ENCODE measurements around the gene CTBS.
"Not testable (repeated sequence)": the region's sequence is repeated elsewhere in the genome, so short reads cannot be mapped to it uniquely, and the experiment has no call there.

The CTBS gene

DNA sequence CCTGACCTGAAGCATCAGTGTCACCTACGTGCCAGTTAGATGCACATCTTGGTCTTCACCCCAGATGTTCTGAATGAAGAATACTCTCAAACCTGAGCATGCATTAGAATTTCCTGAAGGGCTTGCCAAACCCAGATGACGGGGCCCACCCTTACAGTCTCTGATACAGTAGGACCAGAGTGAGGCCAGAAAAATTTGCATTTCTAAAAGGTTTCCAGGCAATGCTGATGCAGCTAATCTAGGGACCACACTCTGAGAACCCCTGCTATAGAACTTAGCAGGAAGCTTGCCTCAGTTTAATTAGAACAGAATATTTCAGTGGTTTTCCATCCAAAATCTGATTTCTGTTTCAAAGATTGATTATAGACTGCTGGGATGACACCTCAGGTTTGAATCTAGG is 9.9 kb upstream of the CTBS start:
- DNase-seq: no peak

DNA sequence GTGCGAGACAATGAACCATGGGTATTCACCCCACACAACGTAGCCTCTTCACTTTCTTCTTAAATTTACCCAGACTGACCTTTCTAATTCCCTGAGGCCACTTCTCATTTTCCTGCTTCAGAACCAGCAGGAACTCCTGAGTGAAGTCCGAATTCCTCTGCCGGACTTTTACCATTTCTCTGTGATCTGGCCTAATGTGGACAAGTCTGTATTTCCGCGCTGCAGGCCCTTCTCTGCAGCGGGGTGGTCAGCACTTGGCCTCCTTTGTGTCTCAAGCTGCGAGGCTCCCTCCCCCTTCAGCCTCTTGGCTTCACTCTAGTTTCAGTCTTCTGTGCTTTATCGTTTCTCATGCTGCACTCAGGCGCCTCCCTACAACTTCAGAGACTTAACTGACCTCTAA is 9.4 kb upstream of the CTBS start:
- DNase-seq: no peak

DNA sequence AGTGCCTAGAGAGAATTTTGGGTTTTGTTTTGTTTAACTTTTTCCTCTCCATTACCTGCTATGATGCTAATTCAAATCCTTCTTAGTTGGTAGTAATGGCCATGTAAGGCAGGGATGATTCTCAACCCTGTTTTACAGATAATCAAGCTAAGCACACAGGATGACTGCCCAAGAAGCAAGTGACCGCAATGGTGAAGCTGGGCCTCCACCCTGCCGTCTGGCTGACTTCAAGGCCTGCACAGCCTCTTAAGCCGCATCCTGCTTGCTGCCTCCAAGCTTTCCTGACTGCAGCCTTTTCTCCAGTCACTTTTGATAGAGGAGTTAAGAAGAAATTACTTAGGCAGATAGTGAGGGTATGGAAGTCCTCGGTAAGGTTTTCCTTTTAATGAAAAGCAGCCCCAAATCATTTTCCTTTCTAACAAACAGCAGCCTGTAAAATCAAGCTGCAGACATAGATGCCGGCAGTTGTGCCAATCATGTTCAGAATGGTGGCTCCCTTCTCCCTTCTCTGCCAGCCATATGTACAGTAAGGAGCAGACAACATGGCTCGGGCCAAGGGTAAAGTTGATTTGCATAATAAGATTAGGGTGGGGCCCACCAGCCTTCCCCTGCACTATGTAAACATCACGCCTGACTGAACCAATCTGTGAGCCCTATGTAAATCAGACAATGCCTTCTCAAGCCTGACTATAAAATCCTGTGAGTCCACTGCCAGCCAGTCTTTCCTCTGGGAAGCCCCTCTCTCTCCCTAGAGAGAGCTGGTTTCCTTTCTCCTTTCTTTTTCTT is 8.8 kb upstream of the CTBS start:
- no peak for DNase-seq

DNA sequence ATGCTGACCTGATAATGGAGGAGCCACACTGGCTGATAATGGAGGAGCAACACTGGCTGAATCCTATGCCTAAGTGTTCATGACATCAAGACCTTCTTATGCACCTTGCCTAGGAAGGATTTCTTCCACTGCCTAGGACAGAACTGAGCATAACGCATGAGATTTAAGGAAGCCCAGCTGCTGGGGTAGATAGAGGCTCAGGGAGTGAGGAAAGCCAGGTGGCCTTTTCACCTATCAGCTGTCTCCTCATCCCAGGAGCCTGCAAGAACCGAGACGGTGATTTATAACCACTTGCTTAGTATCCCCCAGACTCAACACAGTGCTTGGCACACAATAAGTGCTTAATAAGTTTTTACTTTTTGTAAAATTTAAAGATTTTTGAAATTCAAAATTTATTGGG is 7.4 kb upstream of the CTBS start:
- DNase-seq: no peak

DNA sequence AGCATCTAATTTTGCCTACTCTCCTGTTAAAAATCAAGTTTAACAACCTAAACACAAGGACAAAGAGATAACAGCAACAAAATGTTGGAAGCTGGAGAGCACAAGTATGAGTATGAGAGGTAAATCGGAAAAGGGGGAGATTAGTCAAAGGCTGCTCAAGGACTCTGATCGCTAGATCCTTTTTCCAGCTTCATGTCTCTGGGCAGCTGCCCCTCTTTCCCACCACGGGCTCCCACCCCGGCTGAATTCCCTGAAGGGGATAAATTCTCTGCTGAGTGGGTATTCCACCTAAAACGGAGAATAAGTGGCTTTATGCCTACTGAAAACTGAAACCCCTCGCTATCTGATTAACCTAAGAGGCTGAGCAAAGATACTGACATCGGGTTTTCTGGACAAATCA is 696 bp upstream of the CTBS start:
- DNase-seq: no peak

DNA sequence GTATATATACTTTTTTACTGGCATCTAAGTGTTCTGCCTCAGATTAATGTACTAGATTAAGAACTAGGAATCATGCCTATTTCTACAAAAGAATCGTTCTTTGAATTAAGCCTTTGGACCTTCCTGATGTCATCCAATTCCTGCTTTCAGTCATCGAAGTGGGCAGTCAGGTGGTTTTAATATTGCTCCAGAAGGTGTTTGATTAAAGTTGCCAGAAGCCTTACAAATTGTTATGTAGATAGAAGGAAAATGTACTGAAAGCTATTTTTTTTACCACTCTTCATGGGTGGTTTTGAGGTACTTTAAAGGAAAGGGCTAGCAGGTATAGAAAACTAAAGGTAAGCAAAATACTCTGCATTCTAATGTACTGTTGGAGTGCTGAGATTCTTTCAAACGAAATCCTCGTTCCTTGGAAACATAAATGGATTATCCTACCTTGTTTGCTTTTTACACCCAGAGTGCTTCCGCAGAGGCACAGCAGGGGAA is 716 bp downstream of the CTBS start:
- DNase-seq: no peak

DNA sequence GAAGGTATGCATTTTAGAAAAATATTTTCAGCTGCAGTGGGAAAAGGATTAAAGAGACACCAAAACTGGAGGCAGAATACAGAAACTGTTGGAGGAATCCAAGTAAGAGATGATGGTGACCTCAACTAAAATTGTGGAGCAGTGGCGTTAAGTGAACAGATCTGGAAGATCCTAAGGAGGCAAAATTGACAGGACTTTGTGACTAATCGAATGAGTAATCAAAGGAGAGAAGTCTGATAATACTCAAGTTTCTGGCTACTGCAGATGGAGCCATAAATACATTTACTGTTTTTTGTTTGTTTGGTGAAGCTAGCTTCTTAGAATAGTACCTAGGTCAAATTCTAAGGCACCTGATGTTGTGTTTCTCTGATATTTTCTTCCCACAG is 3.1 kb downstream of the CTBS start:
- no peak for DNase-seq

DNA sequence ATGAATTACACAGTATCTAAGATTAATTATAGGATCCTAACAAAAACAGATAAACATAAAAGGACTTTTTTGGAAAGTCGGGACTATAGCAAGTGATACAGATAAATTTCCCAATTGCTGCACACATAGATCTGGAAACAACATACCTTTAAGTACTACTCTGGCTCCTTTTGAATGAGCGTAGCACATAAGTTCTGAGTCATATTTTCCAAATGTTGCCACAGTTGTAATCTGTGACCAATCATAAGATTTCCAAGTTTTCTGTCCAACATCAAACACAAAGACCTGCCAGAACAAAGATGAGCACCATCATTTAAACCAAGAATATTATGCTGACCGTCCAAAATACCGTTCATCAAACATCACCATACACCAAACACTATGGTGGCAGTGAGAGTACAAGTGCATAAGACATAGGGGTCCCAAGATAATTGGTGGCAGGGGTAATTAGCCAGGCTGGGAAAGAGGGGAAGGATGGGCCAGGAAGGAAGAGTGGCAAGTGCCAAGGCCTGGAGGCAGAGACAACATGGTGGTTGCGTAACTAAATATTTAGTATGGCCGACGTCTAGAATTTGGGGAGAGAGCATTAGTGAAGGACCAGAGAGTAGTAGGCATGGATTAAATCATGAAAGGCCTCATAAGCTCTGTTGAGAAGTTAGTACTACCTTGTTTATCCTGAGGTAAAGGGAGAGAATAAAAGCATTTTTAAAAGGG is 3.6 kb downstream of the CTBS start:
- DNase-seq: no peak

DNA sequence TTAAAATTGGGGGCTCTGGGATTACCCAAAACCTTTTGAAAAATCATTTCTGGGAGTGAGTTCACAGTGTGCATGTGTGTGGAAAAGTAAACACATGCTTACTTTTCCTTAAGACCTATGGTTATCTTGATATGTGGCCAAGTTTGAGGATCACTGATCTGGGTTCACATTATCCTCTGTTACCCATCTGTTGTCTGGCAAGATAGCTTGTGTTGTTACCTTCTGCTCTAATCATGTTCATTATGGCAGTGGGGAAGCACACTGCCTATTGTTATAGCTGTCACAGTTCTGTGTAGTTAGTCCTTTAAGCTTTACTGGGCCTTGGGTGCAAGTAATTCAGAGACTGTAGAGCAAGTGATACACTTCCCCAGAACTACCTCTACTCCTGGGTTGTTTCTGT is 5.0 kb downstream of the CTBS start:
- DNase-seq: no peak

DNA sequence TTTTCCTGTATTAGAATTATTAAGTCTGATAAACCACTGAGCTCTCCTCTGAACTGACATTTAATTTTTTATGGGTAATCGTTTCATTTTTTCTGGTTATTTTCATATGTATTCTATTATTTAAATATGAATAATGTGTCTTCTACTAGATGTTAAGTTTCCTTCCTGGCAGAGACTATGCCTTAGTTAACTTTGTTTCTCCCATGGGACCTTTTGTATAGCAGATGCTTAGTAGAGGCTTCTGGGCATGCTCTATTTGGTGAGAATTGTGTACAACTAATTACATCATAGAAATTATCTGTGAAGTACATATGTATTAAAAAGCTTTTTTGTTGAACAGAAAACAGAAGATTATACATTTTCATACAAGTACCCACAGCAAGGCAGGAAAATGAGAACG is 23.4 kb downstream of the CTBS start:
- no peak for DNase-seq

DNA sequence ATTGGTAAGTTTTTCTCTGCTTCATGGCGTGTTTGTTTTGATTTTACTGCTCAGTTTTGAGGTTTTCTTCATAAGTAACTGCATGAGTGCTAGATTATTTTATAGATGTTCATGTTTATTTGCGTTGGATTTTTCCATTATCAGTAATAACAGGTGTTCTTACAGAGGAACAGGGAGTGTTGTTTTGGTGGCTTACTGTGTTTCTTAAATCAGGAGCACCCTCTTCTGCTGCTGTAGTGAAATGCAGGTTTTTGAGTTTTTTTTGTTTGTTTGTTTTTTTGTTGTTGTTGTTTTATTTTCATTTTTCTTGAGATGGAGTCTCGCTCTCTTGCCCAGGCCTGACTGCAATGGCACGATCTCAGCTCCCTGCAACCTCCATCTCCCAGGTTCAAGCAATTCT is 32.6 kb downstream of the CTBS start:
- DNase-seq: no peak

DNA sequence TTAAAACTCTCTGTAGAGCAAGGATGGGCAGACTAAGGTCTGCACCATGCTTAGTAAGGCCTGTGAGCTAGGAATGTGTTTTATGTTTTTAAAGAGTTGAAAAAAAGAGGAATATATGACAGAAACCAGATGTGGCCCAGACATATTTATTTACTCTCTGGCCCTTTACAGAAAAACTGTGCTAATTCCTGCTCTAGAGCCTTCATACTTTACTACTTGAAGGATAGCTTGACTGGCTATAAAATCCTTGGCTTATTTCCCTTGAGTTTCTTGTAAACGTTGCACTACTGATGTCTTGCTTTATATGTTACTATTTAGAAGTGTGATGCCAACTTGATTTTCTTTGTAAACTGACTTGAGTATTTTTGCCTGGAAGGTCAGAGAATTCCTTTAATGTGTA is 33.5 kb downstream of the CTBS start:
- DNase-seq: no peak

DNA sequence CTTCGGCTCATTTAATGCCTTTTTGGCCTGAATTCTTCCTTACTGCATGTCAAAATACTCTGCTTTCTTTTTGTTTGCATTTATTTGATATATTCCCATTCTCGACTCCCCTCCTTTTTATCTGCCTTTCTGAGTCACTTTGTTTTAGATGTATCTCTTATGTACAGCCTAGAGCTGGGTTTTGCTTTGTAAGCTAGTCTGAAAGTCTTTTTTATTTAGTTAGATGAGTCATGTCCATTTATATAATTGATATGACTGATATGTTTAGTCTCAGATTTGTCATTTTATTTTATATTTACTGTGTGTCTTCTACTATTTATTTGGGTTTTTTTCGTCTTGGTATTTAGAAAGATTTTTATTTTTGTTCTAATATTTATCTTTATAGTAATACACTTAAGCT is 34.3 kb downstream of the CTBS start:
- no peak for DNase-seq

DNA sequence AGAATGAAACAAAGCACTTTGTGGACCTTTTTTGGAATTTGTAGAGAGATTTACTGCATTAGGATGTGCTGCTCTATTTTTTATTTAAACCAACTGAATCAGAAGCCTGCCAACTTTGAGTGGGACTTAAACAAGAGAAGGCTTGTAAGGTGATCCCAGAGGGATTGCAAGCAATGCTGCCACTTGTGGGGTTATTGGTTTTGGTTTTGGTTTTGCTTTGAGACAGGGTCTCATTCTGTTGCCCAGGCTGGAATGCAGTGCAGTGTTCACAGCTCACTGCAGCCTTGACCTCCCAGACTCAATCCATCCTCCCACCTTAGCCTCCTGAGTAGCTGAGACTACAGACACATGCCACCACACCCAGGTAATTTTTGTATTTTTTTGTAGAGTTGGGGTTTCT is 35.6 kb downstream of the CTBS start:
- no peak for DNase-seq

DNA sequence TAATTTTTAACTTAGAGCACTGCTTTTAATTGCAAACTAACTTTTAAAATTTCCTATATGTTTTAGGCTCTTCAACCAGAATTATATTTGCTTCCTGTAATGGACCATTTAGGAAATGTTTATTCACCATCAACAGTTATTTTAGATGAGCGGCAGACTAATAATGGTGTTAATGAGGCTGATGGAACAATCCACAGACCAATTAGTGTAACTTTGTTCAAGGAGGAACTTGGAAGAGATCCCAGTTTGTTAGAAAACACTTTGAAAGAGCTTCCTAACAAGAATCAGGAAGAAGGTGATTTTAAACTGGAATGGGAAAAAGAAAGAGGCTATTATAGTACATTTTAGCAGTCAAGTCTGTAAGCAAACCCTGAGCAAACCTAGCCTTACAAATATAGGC is 48.5 kb downstream of the CTBS start:
- DNase-seq: no peak

DNA sequence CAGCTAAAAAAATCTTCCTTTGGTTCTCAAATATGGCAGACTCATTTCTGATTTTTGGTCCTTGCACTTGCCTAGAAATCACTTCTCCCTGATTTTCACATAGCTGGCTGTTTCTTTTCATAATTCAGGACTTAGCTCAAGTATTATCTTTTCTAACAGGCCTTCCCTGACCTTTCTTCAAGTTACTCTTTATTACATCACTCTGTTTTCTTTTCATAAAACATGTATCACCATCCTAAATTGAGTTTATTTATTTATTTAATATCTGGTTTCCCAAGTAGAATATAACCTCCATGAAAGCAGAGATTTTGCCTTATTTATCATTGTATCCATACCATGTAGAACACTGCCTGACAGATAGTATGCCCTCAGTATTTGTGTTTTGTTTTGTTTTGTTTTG is 49.6 kb downstream of the CTBS start:
- no peak for DNase-seq

DNA sequence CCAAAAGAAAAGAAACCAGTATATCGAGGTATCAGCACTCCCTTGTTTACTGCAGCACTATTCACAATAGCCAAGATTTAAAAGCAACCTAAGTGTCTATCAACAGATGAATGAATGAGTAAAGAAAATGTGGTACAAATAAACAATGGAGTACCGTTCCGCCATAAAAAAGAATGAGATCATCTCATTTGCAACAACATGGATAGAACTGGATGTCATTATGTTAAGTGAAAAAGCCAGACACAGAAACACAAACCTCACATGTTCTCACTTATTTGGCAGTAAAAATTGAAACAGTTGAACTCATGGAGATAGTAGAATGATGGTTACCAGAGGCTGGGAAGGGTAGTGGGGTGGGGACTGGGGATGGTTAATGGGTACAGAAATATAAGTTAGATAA is 63.6 kb downstream of the CTBS start:
- no peak for DNase-seq

DNA sequence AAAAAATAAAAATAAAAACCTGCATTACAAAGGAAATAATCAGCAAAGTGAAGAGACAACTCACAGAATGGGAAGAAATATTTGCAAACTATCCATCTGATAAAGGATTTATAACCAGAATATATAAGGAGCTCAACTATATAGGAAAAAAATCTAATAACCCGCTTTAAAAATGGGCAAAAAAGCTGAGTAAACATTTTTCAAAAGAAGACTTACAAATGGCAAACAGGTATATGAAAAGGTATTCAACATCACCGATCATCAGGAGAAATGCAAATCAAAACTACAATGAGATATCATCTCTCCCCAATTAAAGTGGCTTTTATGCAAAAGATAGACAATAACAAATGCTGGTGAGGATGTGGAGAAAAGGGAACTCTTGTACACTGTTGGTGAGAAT is 64.1 kb downstream of the CTBS start:
- no peak for DNase-seq

DNA sequence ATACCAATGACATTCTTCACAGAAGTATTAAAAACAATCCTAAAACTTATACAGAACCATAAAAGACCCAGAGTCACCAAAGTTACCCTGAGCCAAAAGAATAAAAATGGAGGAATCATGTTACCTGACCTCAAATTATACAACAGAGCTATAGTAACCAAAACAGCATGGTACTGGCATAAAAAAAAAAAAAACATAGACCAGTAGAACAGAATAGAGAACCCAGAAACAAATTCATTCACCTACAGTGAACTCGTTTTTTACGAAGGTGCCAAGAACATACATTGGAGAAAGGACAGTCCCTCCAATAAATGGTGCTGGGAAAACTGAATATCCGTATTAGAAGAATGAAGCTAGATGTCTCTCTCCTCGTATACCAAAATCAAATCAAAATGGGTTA is 65.2 kb downstream of the CTBS start:
- no peak for DNase-seq

DNA sequence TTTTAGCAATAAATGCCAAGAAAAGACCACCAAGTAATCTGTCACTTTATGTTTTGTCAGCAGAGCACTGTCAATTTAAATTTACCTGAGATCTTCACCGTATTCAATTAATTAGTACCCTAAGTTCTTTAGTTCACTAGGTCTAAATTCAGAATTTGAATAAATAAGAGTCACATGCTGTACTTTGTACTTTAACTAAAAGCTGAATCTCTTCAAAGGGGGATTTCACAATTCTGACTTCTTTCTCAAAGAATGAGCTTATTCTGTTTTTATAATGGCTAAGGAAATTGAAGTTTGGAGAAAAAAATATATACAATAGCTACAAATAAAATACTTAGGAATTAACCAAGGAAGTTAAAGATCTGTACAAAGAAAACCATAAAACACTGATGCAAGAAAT is 65.7 kb downstream of the CTBS start:
- DNase-seq: no peak

DNA sequence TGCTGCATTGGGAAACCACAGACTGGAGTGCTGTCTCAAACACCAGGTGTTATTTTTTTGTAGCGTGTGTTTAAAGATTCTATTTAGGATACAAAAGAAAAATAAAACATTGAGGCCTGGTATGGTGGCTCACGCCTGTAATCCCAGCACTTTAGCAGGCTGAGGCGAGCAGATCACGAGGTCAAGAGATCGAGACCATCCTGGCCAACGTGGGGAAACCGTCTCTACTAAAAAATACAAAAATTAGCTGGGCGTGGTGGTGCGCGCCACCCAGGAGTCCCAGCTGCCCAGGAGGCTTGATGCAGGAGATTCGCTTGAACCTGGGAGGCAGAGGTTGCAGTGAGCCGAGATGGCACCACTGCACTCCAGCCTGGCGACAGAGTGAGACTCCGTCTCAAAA is 66.4 kb downstream of the CTBS start:
- not testable (repeated sequence) for DNase-seq

DNA sequence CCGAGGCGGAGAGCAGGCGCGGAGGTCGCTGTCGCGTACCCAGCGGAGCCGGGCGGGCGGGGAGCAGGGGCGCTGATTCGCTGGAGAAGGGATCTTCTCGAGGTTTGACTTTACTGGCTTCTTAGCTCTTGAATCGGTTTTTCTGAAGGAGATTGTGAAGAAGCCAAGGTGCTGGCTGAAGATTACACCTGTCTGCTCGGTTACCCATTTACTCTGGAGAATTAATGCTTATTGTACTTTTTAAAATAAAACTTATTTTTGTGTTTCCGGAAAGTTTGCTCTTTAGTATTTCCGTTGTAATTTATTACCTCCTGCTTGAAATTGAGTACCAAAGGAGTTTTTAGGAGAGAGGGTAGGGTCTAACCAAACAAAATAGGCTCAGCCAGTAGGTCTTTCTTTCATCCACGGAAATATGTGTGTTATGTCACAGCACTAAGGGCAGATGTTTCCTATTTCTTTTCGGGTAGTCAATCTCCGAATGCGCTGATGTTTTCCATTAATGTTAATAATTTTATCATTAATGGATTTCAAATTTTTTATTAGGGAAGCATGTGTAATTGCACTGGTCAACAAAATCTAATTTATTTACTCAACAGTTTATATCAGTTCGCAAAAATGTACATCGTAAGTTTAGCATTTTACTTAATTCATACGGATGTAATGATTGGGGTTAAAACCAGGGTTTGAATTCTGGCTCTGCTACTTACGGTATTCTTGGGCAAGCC is 67.3 kb downstream of the CTBS start:
- DNase-seq: no peak

DNA sequence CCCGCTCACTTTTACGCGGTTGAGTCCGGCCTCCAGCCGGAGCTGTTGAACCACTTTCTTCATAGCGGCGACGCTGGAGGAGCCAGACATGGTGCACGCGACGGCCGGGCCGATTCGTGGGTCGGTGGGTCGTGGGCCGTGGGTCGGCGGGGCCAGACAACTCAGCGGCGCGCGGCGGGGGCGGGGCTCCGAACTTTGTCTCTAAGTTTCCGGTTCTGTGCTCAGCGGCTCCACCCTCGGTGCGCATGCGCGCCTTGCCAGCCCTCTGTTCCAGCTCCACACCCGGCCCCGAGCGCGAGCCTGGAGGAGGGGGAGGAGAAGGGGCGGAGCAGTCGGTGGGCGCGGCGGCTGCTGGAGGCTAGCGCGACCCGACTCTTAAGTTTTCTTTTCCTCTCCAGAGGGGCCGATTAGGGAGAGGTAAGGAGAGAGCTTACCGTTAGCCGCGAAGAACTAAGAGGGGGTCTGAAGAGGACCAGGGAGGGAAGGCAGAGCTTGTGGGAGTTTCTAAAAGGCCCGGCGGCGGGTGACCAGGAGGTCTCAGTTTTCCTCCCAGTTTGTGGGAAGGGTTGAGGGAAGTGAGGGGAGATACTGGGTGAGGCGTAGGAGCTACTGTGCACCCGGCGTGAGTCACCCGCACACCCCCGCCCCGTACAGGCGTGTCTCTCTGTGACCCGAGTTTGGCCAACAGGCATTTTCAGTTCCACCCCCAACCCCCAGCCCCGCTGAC is 68.1 kb downstream of the CTBS start, which contains the start of the genes GNG5 and SPATA1:
Gene GNG5, minus strand, starts transcription at position 580 of the 727 bp plus-strand sequence. Its CDS starts 490 bp downstream, at position 90.
Gene SPATA1, plus strand, starts transcription at position 385 of the 727 bp plus-strand sequence. CDS start 9,974 bp downstream, outside the sequence.
- peak; percentile 97 for DNase-seq

Data from effector CD8-positive, alpha-beta T cell (primary cell).